SK-N-SH (cell line): ENCODE results near the gene PGLYRP4. TPM values are rescaled to one million over a fixed set of nuclear protein-coding genes. Genes with fewer than 3 reads are reported as not detected.
"Not testable (repeated sequence)": the region's sequence is repeated elsewhere in the genome, so short reads cannot be mapped to it uniquely, and the experiment has no call there.

Experiments used
- CTCF ChIA-PET: fragments of 300-600, 350-600 bp; formaldehyde crosslinking; extraction: SDS; loops from one replicate; lab custom pipeline; 2021; lab: Yijun Ruan, JAX
- POLR2A ChIA-PET: fragments of 350-600 bp; sonication (Branson Sonifier 250); formaldehyde crosslinking; extraction: SDS; loops from one replicate; lab custom pipeline; 2020; ENCODE audit warnings: antibody characterized with exemption, inconsistent platforms; lab: Yijun Ruan, JAX
- DNase-seq: peaks from one replicate; pipeline ENCODE4 v3.0.0; 2012
- H2AFZ ChIP-seq: fragments of 200-600 bp; sonication (generic); 2 replicates; pipeline ENCODE4 v1.8.1; 2016; ENCODE audit warnings: antibody characterized with exemption, mild to moderate bottlenecking, low read depth
- H3F3A ChIP-seq: fragments of 200-600 bp; sonication (generic); replicated peaks from 2 replicates; pipeline ENCODE3; 2016; ENCODE audit warnings: antibody characterized with exemption, mild to moderate bottlenecking; ENCODE audit not compliant: insufficient read depth
- H3K27ac ChIP-seq, 2 experiments: fragments of 200-500 bp in 1 of 2; fragments of 200-600 bp in 1 of 2; sonication (Bioruptor generic) in 1 of 2; sonication (generic), shearing (Covaris generic) in 1 of 2; 2 replicates each; pipeline versions ENCODE4 v1.5.1 to v1.6.1; 2014 to 2016; ENCODE audit warnings: low read depth in 2 of 2, inconsistent platforms in 1 of 2, low read length in 1 of 2, mild to moderate bottlenecking in 1 of 2, mixed read lengths in 1 of 2
- H3K27me3 ChIP-seq: fragments of 200-600 bp; sonication (generic), shearing (Covaris generic); 2 replicates; pipeline ENCODE4 v1.6.1; 2016; ENCODE audit warnings: mixed run types; ENCODE audit not compliant: insufficient read depth
- H3K36me3 ChIP-seq, 2 experiments: fragments of 200-500 bp in 1 of 2; fragments of 200-600 bp in 1 of 2; sonication (Bioruptor generic) in 1 of 2; sonication (generic) in 1 of 2; replicated peaks in 1 of 2; 2 replicates each; pipeline versions ENCODE3 to v1.5.1; 2014 to 2016; ENCODE audit warnings: low read length in 1 of 2, mild to moderate bottlenecking in 1 of 2; ENCODE audit not compliant: insufficient read depth in 2 of 2, control insufficient read depth in 1 of 2
- H3K4me1 ChIP-seq, 2 experiments: fragments of 200-500 bp in 1 of 2; fragments of 200-600 bp in 1 of 2; sonication (Bioruptor generic) in 1 of 2; sonication (generic), shearing (Covaris generic) in 1 of 2; 2 replicates each; pipeline versions ENCODE4 v1.5.1 to v1.6.1; 2014 to 2016; ENCODE audit warnings: low read depth in 1 of 2, low read length in 1 of 2, mixed run types in 1 of 2; ENCODE audit not compliant: insufficient read depth in 2 of 2, control insufficient read depth in 1 of 2
- H3K4me2 ChIP-seq: fragments of 200-600 bp; sonication (generic), shearing (Covaris generic); 2 replicates; pipeline ENCODE4 v1.6.1; 2017; ENCODE audit warnings: mixed run types
- H3K4me3 ChIP-seq, 2 experiments: fragments of 200-500 bp in 1 of 2; fragments of 200-600 bp in 1 of 2; sonication (Bioruptor generic) in 1 of 2; sonication (generic), shearing (Covaris generic) in 1 of 2; 2 replicates each; pipeline versions ENCODE4 v1.5.1 to v1.8.1; 2014 to 2016; ENCODE audit warnings: low read depth in 2 of 2, inconsistent platforms in 1 of 2, low read length in 1 of 2, mild to moderate bottlenecking in 1 of 2, mixed read lengths in 1 of 2, moderate library complexity in 1 of 2
- H3K79me2 ChIP-seq: fragments of 200-600 bp; sonication (generic); 2 replicates; pipeline ENCODE4 v1.8.1; 2017; ENCODE audit warnings: mild to moderate bottlenecking; ENCODE audit not compliant: insufficient read depth
- H3K9ac ChIP-seq: fragments of 200-600 bp; sonication (generic); 2 replicates; pipeline ENCODE4 v1.6.1; 2017; ENCODE audit warnings: mixed run types
- H3K9me2 ChIP-seq: fragments of 200-600 bp; sonication (generic); 2 replicates; pipeline ENCODE4 v1.6.1; 2017; ENCODE audit warnings: mixed run types
- H3K9me3 ChIP-seq: fragments of 200-600 bp; sonication (generic); 2 replicates; pipeline ENCODE4 v1.6.1; 2017; ENCODE audit warnings: mixed run types, mild to moderate bottlenecking, moderate library complexity
- H4K20me1 ChIP-seq: fragments of 200-600 bp; sonication (generic); 2 replicates; pipeline ENCODE4 v1.6.1; 2017; ENCODE audit warnings: mild to moderate bottlenecking, mixed run types; ENCODE audit not compliant: insufficient read depth
- CHD2 ChIP-seq: fragments of 150-350 bp; IDR thresholded peaks from 2 replicates; pipeline ENCODE4 v1.6.1; 2018; ENCODE audit warnings: low read length; ENCODE audit not compliant: partially characterized antibody
- FOXM1 ChIP-seq: IDR thresholded peaks from 2 replicates; pipeline ENCODE4 v1.4.0; 2012; ENCODE audit warnings: low read depth, mild to moderate bottlenecking
- GABPA ChIP-seq: IDR thresholded peaks from 2 replicates; pipeline ENCODE4 v1.4.0; 2012; ENCODE audit warnings: low read depth, mild to moderate bottlenecking
- MXI1 ChIP-seq: IDR thresholded peaks from 2 replicates; pipeline ENCODE4 v1.6.1; 2012; ENCODE audit warnings: mild to moderate bottlenecking, low read depth, low read length, improper control_type of control experiment
- NRF1 ChIP-seq: IDR thresholded peaks from 2 replicates; pipeline ENCODE4 v1.6.1; 2012; ENCODE audit warnings: low read depth, mild to moderate bottlenecking, low read length
- SMC3 ChIP-seq: IDR thresholded peaks from 2 replicates; pipeline ENCODE4 v1.6.1; 2012; ENCODE audit warnings: low read depth, low read length, improper control_type of control experiment
- USF1 ChIP-seq: IDR thresholded peaks from 2 replicates; pipeline ENCODE4 v1.4.0; 2012; ENCODE audit warnings: low read depth, borderline replicate concordance
- ZBTB33 ChIP-seq: IDR thresholded peaks from 2 replicates; pipeline ENCODE4 v1.4.0; 2012; ENCODE audit warnings: low read depth, borderline replicate concordance
- WGBS: methylation state at CpG from one replicate; pipeline ENCODE4 v1.1.6; 2017; ENCODE audit warnings: low lambda C conversion rate; 5-methylcytosine and 5-hydroxymethylcytosine counted together
- polyA plus RNA-seq, 3 experiments: library from polyadenylated mRNA; depleted of rRNA; stranded (reverse); fragments of >200 nt; gene quantifications; 2 replicates each; pipeline ENCODE4 v1.2.3, GENCODE V29; 2012

The PGLYRP4 gene
- polyA plus RNA-seq, 1 of the 3 experiments (the other 2 are of a cell fraction): not detected

- no peaks in the 10 kb centered on the region for H3K9me2 ChIP-seq
- ChIA-PET CTCF (interaction anchor here (2.4 to 11.7 kb wide), 2 partner anchors 138 to 265 kb away, joined by 7 to 336 read pairs; no protein-coding TSS in a partner anchor), POLR2A (no interaction called here)
- no peak overlapping the region for H3K9ac ChIP-seq
- no peak overlapping the region for H3K4me3 ChIP-seq
- 0% methylated on average over 1 of the region's 1 CpG for WGBS
- no peak for DNase-seq
- H2AFZ ChIP-seq: no peak overlapping the region
- no peaks in the 10 kb centered on the region for H3K9me3 ChIP-seq
- H4K20me1 ChIP-seq: no peaks in the 10 kb centered on the region
- H3K27ac ChIP-seq: no peak overlapping the region
- peaks cover 4% of the 10 kb centered on the region for H3F3A ChIP-seq
- no peak for TF ChIP-seq GABPA
- TF ChIP-seq, all 33 proteins: peak for 0
- no peaks in the 10 kb centered on the region for H3K4me1 ChIP-seq
- no peaks in the 10 kb centered on the region for H3K79me2 ChIP-seq
- H3K27me3 ChIP-seq: peaks cover 70% of the 10 kb centered on the region; the same call in 1 of the 2 replicates
- H3K36me3 ChIP-seq: no peaks in the 10 kb centered on the region
- H3K4me2 ChIP-seq: no peak overlapping the region
Observed at GRCh38 chr1:153350321-153350957, 1.8 kb upstream of the PGLYRP4 start.

GRCh38 chr1:153349363-153350320 is 1.0 kb upstream of the PGLYRP4 start:
- Histone ChIP-seq H3K4me3 (no peak overlapping the region), H3K9ac (no peak overlapping the region), H3K4me1 (no peaks in the 10 kb centered on the region), H3K27me3 (peaks cover 69% of the 10 kb centered on the region; the same call in 1 of the 2 replicates), H3K9me3 (no peaks in the 10 kb centered on the region), H3K79me2 (no peaks in the 10 kb centered on the region), H3K36me3 (no peaks in the 10 kb centered on the region), H4K20me1 (no peaks in the 10 kb centered on the region), H3F3A (peaks cover 4% of the 10 kb centered on the region), H3K4me2 (no peak overlapping the region), H3K27ac (no peak overlapping the region), H3K9me2 (no peaks in the 10 kb centered on the region), H2AFZ (no peak overlapping the region)
- TF ChIP-seq FOXM1 (no peak), CHD2 (no peak), SMC3 (no peak), NRF1 (peak; percentile 2; the same call in 1 of the 2 replicates)
- POLR2A ChIA-PET: no interaction called here
- DNase-seq: no peak
- CTCF ChIA-PET: interaction anchor here (0.9 to 11.7 kb wide), 4 partner anchors 8 to 161 kb away, joined by 3 to 336 read pairs (median 5); partner anchors contain the start of gene S100A9
- WGBS: 7% methylated on average over 15 of the region's 17 CpGs

GRCh38 chr1:153347856-153348255 is 785 bp downstream of the PGLYRP4 start:
- CTCF ChIA-PET: interaction anchor here (1.4 to 11.7 kb wide), 2 partner anchors 118 to 141 kb away, joined by 5 to 336 read pairs; no protein-coding TSS in a partner anchor
- Histone ChIP-seq H4K20me1 (no peaks in the 10 kb centered on the region), H3K79me2 (no peaks in the 10 kb centered on the region), H3K4me3 (no peak overlapping the region), H2AFZ (no peak overlapping the region), H3F3A (peaks cover 4% of the 10 kb centered on the region), H3K36me3 (no peaks in the 10 kb centered on the region), H3K4me1 (no peaks in the 10 kb centered on the region), H3K9me3 (no peaks in the 10 kb centered on the region), H3K27me3 (peaks cover 60% of the 10 kb centered on the region; the same call in 1 of the 2 replicates), H3K9me2 (no peaks in the 10 kb centered on the region), H3K4me2 (no peak overlapping the region), H3K9ac (no peak overlapping the region), H3K27ac (no peak overlapping the region)
- no peak for TF ChIP-seq USF1
- no peak for TF ChIP-seq MXI1
- no peak for TF ChIP-seq ZBTB33
- no peak for TF ChIP-seq GABPA
- DNase-seq: no peak
- POLR2A ChIA-PET: no interaction called here
- 0% methylated on average over 7 of the region's 7 CpGs for WGBS

GRCh38 chr1:153347049-153347448 is 1.6 kb downstream of the PGLYRP4 start:
- H2AFZ ChIP-seq, POLR2A ChIA-PET, H3K9ac ChIP-seq, CTCF ChIA-PET, DNase-seq, H3K36me3 ChIP-seq, H3K9me2 ChIP-seq, H3F3A ChIP-seq, H4K20me1 ChIP-seq, H3K4me1 ChIP-seq, H3K27ac ChIP-seq, H3K4me2 ChIP-seq, H3K9me3 ChIP-seq, H3K79me2 ChIP-seq, H3K4me3 ChIP-seq: not testable (repeated sequence)
- peaks cover 63% of the 10 kb centered on the region; the same call in 1 of the 2 replicates for H3K27me3 ChIP-seq
- 11% methylated on average over 13 of the region's 14 CpGs for WGBS
